Glomerular endothelial cell (primary cell): ENCODE results near the gene MTSS2. TPM values are rescaled to one million over a fixed set of nuclear protein-coding genes. Genes with fewer than 3 reads are reported as not detected.

Source experiments
- DNase-seq: peaks from one replicate; pipeline ENCODE4 v3.0.0-alpha.2; 2011; ENCODE audit warnings: low read depth, low spot score; ENCODE audit errors: extremely low read depth
- total RNA-seq: library from RNA; depleted of rRNA; stranded (reverse); fragments of >200 nt; gene quantifications from 2 replicates; pipeline ENCODE4 v1.2.3, GENCODE V29; 2015

MTSS2 gene
- total RNA-seq = 27.3 and 32.6 TPM in 2 replicates

- DNase-seq = no peak
These were observed at the start of gene MTSS2 for GRCh38 chr16:70685938-70686375. MTSS2 (minus strand) TSS chr16:70686053; CDS start chr16:70685791, 262 bp downstream.

GRCh38 chr16:70735141-70735979, 49.5 kb upstream of the MTSS2 start:
- no peak for DNase-seq

- DNase-seq = no peak
These were observed 48.8 kb upstream of the MTSS2 start for GRCh38 chr16:70734522-70735095.

- no peak for DNase-seq
These were observed 45.1 kb upstream of the MTSS2 start for GRCh38 chr16:70730944-70731343.

GRCh38 chr16:70730031-70730430, 44.2 kb upstream of the MTSS2 start:
- no peak for DNase-seq

GRCh38 chr16:70729292-70729691, 43.4 kb upstream of the MTSS2 start:
- no peak for DNase-seq

- DNase-seq = no peak
These were observed 42.3 kb upstream of the MTSS2 start for GRCh38 chr16:70728150-70728549.

GRCh38 chr16:70726892-70727361, 41.1 kb upstream of the MTSS2 start:
- no peak for DNase-seq

- DNase-seq = no peak
These were observed 40.3 kb upstream of the MTSS2 start for GRCh38 chr16:70725912-70726828.

GRCh38 chr16:70725024-70725911, 39.4 kb upstream of the MTSS2 start:
- no peak for DNase-seq

- no peak for DNase-seq
These were observed 38.5 kb upstream of the MTSS2 start for GRCh38 chr16:70724146-70725023.

- no peak for DNase-seq
These were observed 37.9 kb upstream of the MTSS2 start for GRCh38 chr16:70723740-70724145.

GRCh38 chr16:70721202-70721963, 35.5 kb upstream of the MTSS2 start:
- no peak for DNase-seq

GRCh38 chr16:70720425-70721201, 34.8 kb upstream of the MTSS2 start:
- no peak for DNase-seq

GRCh38 chr16:70717065-70717464, 31.2 kb upstream of the MTSS2 start:
- no peak for DNase-seq

GRCh38 chr16:70715860-70716357, 30.1 kb upstream of the MTSS2 start:
- DNase-seq = no peak
